Measurements from ENCODE around the gene C4BPA. TPM values are rescaled to one million over a fixed set of nuclear protein-coding genes. Genes with fewer than 3 reads are reported as not detected.

C4BPA gene
- total RNA-seq, 1 donor from 2014 or later = not detected

DNA sequence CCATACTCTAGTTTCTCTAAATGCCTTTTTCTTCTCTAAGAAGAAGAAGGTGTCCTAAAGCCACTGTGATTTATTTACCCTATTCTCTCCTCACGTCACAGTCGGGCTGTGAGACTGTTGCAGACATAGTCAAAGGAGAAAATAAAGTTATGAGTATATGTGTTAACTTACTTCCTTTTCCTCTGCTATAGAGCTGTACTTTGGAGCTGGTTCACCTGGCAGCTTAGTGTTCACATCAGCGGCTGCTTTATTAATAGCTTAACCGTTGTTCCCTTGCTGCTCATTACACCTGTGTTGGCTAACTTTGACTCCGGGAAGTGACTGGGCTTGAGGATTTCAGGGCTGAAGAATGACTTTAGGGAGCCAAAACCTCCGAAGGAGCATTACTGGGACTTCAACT is 47.4 kb upstream of the C4BPA start:
- Histone ChIP-seq H3K36me3 (ENCODE audit: insufficient read depth, low read length) (no peaks in the 10 kb centered on the region), H3K4me1 (ENCODE audit: insufficient read depth, low read length) (peaks cover 10% of the 10 kb centered on the region), H3K9ac (ENCODE audit: low read length) (no peak overlapping the region), H3K4me2 (ENCODE audit: low read length) (no peak overlapping the region), H3K4me3 (ENCODE audit: insufficient read depth, low read depth, low read length) (no peak overlapping the region), H3K27ac (ENCODE audit: low read depth, low read length) (no peak overlapping the region), H4K20me1 (ENCODE audit: insufficient read depth, low read length) (no peaks in the 10 kb centered on the region), H2AFZ (ENCODE audit: low read depth, low read length) (no peak overlapping the region), H3K9me3 (ENCODE audit: insufficient read depth, low read depth, low read length) (no peaks in the 10 kb centered on the region), H3K27me3 (ENCODE audit: insufficient read depth, low read length) (no peaks in the 10 kb centered on the region), H3K79me2 (ENCODE audit: insufficient read depth, low read length) (no peaks in the 10 kb centered on the region)
- H3K4me3 Mint-ChIP-seq (ENCODE audit: unreplicated experiment) = no peak overlapping the region
- H3K9me3 Mint-ChIP-seq (ENCODE audit: unreplicated experiment) = no peaks in the 10 kb centered on the region
- no peak overlapping the region for H3K27ac Mint-ChIP-seq (ENCODE audit: unreplicated experiment)
- no peaks in the 10 kb centered on the region for H3K36me3 Mint-ChIP-seq (ENCODE audit: low read depth, unreplicated experiment)
- H3K4me1 Mint-ChIP-seq (ENCODE audit: low read depth, unreplicated experiment) = peaks cover 4% of the 10 kb centered on the region
- FAIRE-seq (no peak), DNase-seq (ENCODE audit: low read depth) (no peak)
- TF ChIP-seq, protein P1, sequence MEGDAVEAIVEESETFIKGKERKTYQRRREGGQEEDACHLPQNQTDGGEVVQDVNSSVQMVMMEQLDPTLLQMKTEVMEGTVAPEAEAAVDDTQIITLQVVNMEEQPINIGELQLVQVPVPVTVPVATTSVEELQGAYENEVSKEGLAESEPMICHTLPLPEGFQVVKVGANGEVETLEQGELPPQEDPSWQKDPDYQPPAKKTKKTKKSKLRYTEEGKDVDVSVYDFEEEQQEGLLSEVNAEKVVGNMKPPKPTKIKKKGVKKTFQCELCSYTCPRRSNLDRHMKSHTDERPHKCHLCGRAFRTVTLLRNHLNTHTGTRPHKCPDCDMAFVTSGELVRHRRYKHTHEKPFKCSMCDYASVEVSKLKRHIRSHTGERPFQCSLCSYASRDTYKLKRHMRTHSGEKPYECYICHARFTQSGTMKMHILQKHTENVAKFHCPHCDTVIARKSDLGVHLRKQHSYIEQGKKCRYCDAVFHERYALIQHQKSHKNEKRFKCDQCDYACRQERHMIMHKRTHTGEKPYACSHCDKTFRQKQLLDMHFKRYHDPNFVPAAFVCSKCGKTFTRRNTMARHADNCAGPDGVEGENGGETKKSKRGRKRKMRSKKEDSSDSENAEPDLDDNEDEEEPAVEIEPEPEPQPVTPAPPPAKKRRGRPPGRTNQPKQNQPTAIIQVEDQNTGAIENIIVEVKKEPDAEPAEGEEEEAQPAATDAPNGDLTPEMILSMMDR (IDR thresholded peaks at IDR 0.05; ENCODE audit: insufficient read depth, low read depth, low read length) = no peak
- TF ChIP-seq EZH2 (IDR thresholded peaks at IDR 0.05; ENCODE audit: insufficient read depth, low read length) = no peak
- H3K27me3 Mint-ChIP-seq (ENCODE audit: low read depth, unreplicated experiment) = no peaks in the 10 kb centered on the region

GRCh38 chr1:207058252-207058651 is 45.8 kb upstream of the C4BPA start:
- no peaks in the 10 kb centered on the region for H3K27me3 ChIP-seq (ENCODE audit: insufficient read depth, low read length)
- no peak overlapping the region for H3K4me3 Mint-ChIP-seq (ENCODE audit: unreplicated experiment)
- no peak overlapping the region for H3K27ac ChIP-seq (ENCODE audit: low read depth, low read length)
- H3K36me3 Mint-ChIP-seq (ENCODE audit: low read depth, unreplicated experiment) = peaks cover 11% of the 10 kb centered on the region
- H3K9me3 ChIP-seq (ENCODE audit: insufficient read depth, low read depth, low read length) = no peaks in the 10 kb centered on the region
- no peaks in the 10 kb centered on the region for H3K27me3 Mint-ChIP-seq (ENCODE audit: low read depth, unreplicated experiment)
- no peaks in the 10 kb centered on the region for H3K4me1 ChIP-seq (ENCODE audit: insufficient read depth, low read length)
- no peak for TF ChIP-seq EZH2 (IDR thresholded peaks at IDR 0.05; ENCODE audit: insufficient read depth, low read length)
- TF ChIP-seq, protein P1 (IDR thresholded peaks at IDR 0.05; ENCODE audit: insufficient read depth, low read depth, low read length) = no peak
- no peak overlapping the region for H3K4me3 ChIP-seq (ENCODE audit: insufficient read depth, low read depth, low read length)
- no peaks in the 10 kb centered on the region for H3K36me3 ChIP-seq (ENCODE audit: insufficient read depth, low read length)
- H3K27ac Mint-ChIP-seq (ENCODE audit: unreplicated experiment) = no peak overlapping the region
- H3K4me2 ChIP-seq (ENCODE audit: low read length) = no peak overlapping the region
- DNase-seq (ENCODE audit: low read depth) (no peak), FAIRE-seq (no peak)
- H3K4me1 Mint-ChIP-seq (ENCODE audit: low read depth, unreplicated experiment) = no peaks in the 10 kb centered on the region
- H2AFZ ChIP-seq (ENCODE audit: low read depth, low read length) = no peak overlapping the region
- H3K9me3 Mint-ChIP-seq (ENCODE audit: unreplicated experiment) = no peaks in the 10 kb centered on the region
- H3K9ac ChIP-seq (ENCODE audit: low read length) = no peak overlapping the region
- no peaks in the 10 kb centered on the region for H4K20me1 ChIP-seq (ENCODE audit: insufficient read depth, low read length)
- H3K79me2 ChIP-seq (ENCODE audit: insufficient read depth, low read length) = no peaks in the 10 kb centered on the region

DNA sequence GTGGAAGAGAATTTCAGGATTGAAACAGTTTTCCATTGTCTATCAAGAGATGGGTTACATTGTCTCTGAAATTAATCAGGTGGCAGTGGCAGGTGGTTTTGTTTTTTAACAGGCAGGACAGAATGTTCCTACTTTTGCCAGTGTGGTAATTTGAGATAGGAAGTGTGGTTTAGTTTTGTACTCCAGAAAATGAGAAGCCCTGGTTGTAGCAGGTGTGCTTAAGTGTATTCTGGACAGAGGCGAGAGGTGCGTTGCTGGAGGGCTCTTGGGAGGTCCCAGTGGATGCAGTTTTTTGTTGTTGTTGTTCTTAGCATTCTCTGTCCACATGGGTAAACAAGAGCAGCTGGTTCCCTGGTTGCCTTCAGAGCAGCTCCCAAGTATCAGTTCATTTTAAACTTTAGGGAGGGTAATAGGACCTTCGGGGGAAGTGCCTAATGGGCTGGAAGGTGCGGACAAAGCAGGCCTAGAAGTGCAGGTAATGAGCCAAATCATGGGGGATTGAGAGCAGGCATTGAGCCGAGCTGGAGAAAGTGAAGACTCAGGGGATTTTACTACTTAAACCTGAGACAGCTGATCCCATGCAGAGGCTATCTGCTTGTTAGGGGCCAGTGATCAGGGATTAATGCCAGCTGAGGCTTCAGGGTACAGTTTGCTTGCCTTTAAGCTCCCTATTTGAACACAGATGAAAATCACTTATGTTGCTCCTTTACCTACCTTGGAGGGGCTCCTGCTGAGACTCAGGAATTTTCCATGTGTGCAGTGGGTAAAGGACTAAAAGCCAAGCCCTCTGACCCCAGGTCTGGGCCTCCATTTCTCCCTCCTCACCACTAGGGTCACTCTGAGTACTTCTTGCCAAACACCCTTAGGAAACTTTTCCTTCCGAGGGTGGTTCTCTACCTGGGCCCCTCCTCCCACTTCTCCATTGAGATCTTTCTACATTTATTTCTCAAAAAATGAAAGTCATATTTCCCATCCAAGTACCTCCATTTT is 44.9 kb upstream of the C4BPA start:
- H3K4me2 ChIP-seq (ENCODE audit: low read length) = no peak overlapping the region

More for the DNA sequence above, 44.9 kb upstream of the C4BPA start:
- Histone ChIP-seq H2AFZ (ENCODE audit: low read depth, low read length) (no peak overlapping the region), H3K79me2 (ENCODE audit: insufficient read depth, low read length) (no peaks in the 10 kb centered on the region), H3K36me3 (ENCODE audit: insufficient read depth, low read length) (no peaks in the 10 kb centered on the region), H3K27ac (ENCODE audit: low read depth, low read length) (no peak overlapping the region), H3K4me1 (ENCODE audit: insufficient read depth, low read length) (no peaks in the 10 kb centered on the region), H4K20me1 (ENCODE audit: insufficient read depth, low read length) (no peaks in the 10 kb centered on the region), H3K9ac (ENCODE audit: low read length) (no peak overlapping the region), H3K9me3 (ENCODE audit: insufficient read depth, low read depth, low read length) (no peaks in the 10 kb centered on the region), H3K27me3 (ENCODE audit: insufficient read depth, low read length) (no peaks in the 10 kb centered on the region), H3K4me3 (ENCODE audit: insufficient read depth, low read depth, low read length) (no peak overlapping the region)
- no peaks in the 10 kb centered on the region for H3K4me1 Mint-ChIP-seq (ENCODE audit: low read depth, unreplicated experiment)
- no peak overlapping the region for H3K27ac Mint-ChIP-seq (ENCODE audit: unreplicated experiment)
- FAIRE-seq (no peak), DNase-seq (ENCODE audit: low read depth) (no peak)
- peaks cover 18% of the 10 kb centered on the region for H3K36me3 Mint-ChIP-seq (ENCODE audit: low read depth, unreplicated experiment)
- no peak for TF ChIP-seq EZH2 (IDR thresholded peaks at IDR 0.05; ENCODE audit: insufficient read depth, low read length)
- TF ChIP-seq, protein P1 (IDR thresholded peaks at IDR 0.05; ENCODE audit: insufficient read depth, low read depth, low read length) = no peak
- no peaks in the 10 kb centered on the region for H3K9me3 Mint-ChIP-seq (ENCODE audit: unreplicated experiment)
- H3K27me3 Mint-ChIP-seq (ENCODE audit: low read depth, unreplicated experiment) = no peaks in the 10 kb centered on the region
- no peak overlapping the region for H3K4me3 Mint-ChIP-seq (ENCODE audit: unreplicated experiment)

All from astrocyte (in vitro differentiated cells and primary cell).